ENCODE measurements around the gene PPT2. TPM values are rescaled to one million over a fixed set of nuclear protein-coding genes. Genes with fewer than 3 reads are reported as not detected.

PPT2 gene
- total and polyA plus RNA-seq, 2 of the 8 experiments (the other 6 are each of a cell fraction or from before 2014, with no cell fraction given): 24.1 to 39.5 TPM

DNA sequence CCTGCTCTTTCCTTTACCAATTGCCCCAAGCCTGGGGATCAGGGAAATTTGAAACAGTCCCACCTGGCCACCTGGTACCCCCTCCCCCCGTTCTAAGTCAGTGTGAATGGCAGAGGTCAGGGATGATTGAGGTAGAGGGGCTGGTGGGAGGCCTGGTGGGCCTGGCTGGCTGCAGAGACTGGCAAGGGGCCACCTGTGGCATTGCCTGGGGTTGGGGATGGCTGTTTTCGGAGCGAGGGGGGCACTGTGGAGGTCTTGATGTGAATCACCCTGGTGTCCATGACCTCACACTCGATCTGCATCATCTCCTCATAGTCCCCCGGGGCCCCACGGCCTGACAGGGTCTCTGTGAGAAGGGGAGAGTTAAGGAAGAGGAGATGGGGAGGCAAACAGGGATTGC lies 38.3 kb upstream of the PPT2 start:
- Histone ChIP-seq H3K27me3 (replicated peaks in 1 of 4; ENCODE audit: control insufficient read depth in 3 of 4, extremely low read depth in 1 of 4, insufficient read depth in 3 of 4, low read length in 3 of 4) (peaks cover 0 to under 1% (median 0%) of the 10 kb centered on the region in 4 experiments; a peak in 1 of 7 replicates), H3K9ac (replicated peaks in 1 of 4; ENCODE audit: extremely low read depth in 1 of 4, low read depth in 3 of 4, low read length in 3 of 4) (no peak overlapping the region), H3K36me3 (ENCODE audit: control insufficient read depth in 2 of 4, insufficient read depth in 4 of 4, low read length in 3 of 4) (peaks cover 6 to 23% (median 11%) of the 10 kb centered on the region in 4 experiments; a peak in 6 of 8 replicates), H3K56ac (replicated peaks; ENCODE audit: insufficient read length, low read depth, low read length) (no peak overlapping the region), H3K4me3 (ENCODE audit: extremely low read depth in 1 of 4, insufficient read depth in 2 of 4, low read depth in 3 of 4, low read length in 4 of 4) (no peak overlapping the region), H2BK20ac (ENCODE audit: low read length) (no peak overlapping the region), H3K4me1 (replicated peaks in 1 of 4; ENCODE audit: control insufficient read depth in 3 of 4, insufficient read depth in 4 of 4, low read length in 3 of 4) (peaks cover 0 to 5% (median under 1%) of the 10 kb centered on the region in 4 experiments; a peak in 4 of 7 replicates), H2BK15ac (ENCODE audit: low read length) (no peak overlapping the region), H3K23ac (ENCODE audit: insufficient read length) (no peak overlapping the region), H3K23me2 (ENCODE audit: low read depth, low read length) (no peaks in the 10 kb centered on the region), H3K9me3 (ENCODE audit: insufficient read depth in 2 of 2, low read depth in 1 of 2, low read length in 1 of 2) (no peaks in the 10 kb centered on the region), H4K8ac (ENCODE audit: extremely low read depth, insufficient read depth, low read length) (no peak overlapping the region), H3K4me2 (ENCODE audit: insufficient read depth in 1 of 2, low read depth in 2 of 2, low read length in 2 of 2) (no peak overlapping the region), H2BK5ac (ENCODE audit: low read depth, low read length) (no peak overlapping the region), H3K79me2 (ENCODE audit: control insufficient read depth in 1 of 2, insufficient read depth in 2 of 2, low read length in 2 of 2) (no peaks in the 10 kb centered on the region), H4K20me1 (replicated peaks in 1 of 2; ENCODE audit: control insufficient read depth in 1 of 2, insufficient read depth in 2 of 2, low read length in 2 of 2) (peaks cover 5% of the 10 kb centered on the region in 2 experiments), H3K18ac (ENCODE audit: extremely low read depth, low read length) (no peak overlapping the region), H2AK5ac (ENCODE audit: low read depth, low read length) (no peak overlapping the region), H3K79me1 (ENCODE audit: low read depth, low read length) (no peaks in the 10 kb centered on the region), H4K91ac (replicated peaks; ENCODE audit: insufficient read length, low read length) (no peak overlapping the region), H4K5ac (ENCODE audit: insufficient read length, low read depth, low read length) (no peak overlapping the region), H2AFZ (ENCODE audit: low read length) (no peak overlapping the region), H3K27ac (ENCODE audit: low read depth, low read length) (no peak overlapping the region), H3K4ac (replicated peaks; ENCODE audit: insufficient read length, low read depth, low read length) (no peak overlapping the region), H3K14ac (ENCODE audit: insufficient read length) (no peak overlapping the region), H2BK120ac (replicated peaks; ENCODE audit: low read depth, low read length) (no peak overlapping the region), H2BK12ac (ENCODE audit: low read depth, low read length) (no peak overlapping the region)
- POLR2A ChIA-PET (ENCODE audit: partially characterized antibody): interaction anchor here (2.2 kb wide), 1 partner anchor 61 kb away, joined by 10 read pairs; the partner anchor contains the start of gene AGPAT1
- 90% methylated on average over 6 of the region's 6 CpGs; no CpG with 5 or more reads in 1 of the 2 experiments for WGBS, 2 experiments (ENCODE audit: extremely low coverage in 1 of 2, insufficient coverage in 1 of 2, insufficient read length in 1 of 2, insufficient replicate concordance in 2 of 2, low coverage in 1 of 2, low lambda C conversion rate in 2 of 2, missing lambda C conversion rate in 1 of 2)
- FAIRE-seq (no peak), DNase-seq (ENCODE audit: low read depth in 1 of 2, low spot score in 2 of 2) (no peak)
- CTCF ChIA-PET (ENCODE audit: partially characterized antibody): interaction anchor here (1.2 to 4.8 kb wide), 8 partner anchors 13 to 52 kb away, joined by 3 to 76 read pairs (median 9); partner anchors contain the start of genes ATF6B and FKBPL
- TF ChIP-seq, protein P1, sequence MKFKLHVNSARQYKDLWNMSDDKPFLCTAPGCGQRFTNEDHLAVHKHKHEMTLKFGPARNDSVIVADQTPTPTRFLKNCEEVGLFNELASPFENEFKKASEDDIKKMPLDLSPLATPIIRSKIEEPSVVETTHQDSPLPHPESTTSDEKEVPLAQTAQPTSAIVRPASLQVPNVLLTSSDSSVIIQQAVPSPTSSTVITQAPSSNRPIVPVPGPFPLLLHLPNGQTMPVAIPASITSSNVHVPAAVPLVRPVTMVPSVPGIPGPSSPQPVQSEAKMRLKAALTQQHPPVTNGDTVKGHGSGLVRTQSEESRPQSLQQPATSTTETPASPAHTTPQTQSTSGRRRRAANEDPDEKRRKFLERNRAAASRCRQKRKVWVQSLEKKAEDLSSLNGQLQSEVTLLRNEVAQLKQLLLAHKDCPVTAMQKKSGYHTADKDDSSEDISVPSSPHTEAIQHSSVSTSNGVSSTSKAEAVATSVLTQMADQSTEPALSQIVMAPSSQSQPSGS (IDR thresholded peaks at IDR 0.05; ENCODE audit: low read length): no peak
- TF ChIP-seq CBX5 (IDR thresholded peaks at IDR 0.05; ENCODE audit: low read depth, low read length): no peak
- TF ChIP-seq SP4 (IDR thresholded peaks at IDR 0.05; ENCODE audit: low read length): no peak
- TF ChIP-seq EZH2 (IDR thresholded peaks at IDR 0.05; ENCODE audit: low read depth, low read length, severe bottlenecking): no peak
- TF ChIP-seq YY1 (IDR thresholded peaks at IDR 0.05; ENCODE audit: low read depth, low read length): no peak
- TF ChIP-seq E2F6 (IDR thresholded peaks at IDR 0.05): no peak
- TF ChIP-seq TBP (IDR thresholded peaks at IDR 0.05; ENCODE audit: low read depth, low read length): no peak
- TF ChIP-seq KDM1A (IDR thresholded peaks at IDR 0.05; ENCODE audit: borderline replicate concordance, low read length): no peak
- no peak for TF ChIP-seq USF2 (IDR thresholded peaks at IDR 0.05; ENCODE audit: low read length)
- no peak for TF ChIP-seq TEAD4 (IDR thresholded peaks at IDR 0.05; ENCODE audit: low read depth, low read length)

Measured in H1 (cell line).